Lower leg skin (tissue), 3 donors: ENCODE results near the gene MRPL23.

Source experiments
- CTCF ChIP-seq, 3 donors: fragments of 450-650 bp; IDR thresholded peaks; one replicate each; pipeline ENCODE4 v1.5.1; 2016; ENCODE audit warnings: antibody characterized with exemption in 3 of 3, mild to moderate bottlenecking in 3 of 3, moderate library complexity in 2 of 3
- POLR2A ChIP-seq, 2 donors: fragments of 450-650 bp; IDR thresholded peaks; one replicate each; pipeline ENCODE4 v1.6.1; 2016 to 2017; ENCODE audit warnings: antibody characterized with exemption in 2 of 2, mild to moderate bottlenecking in 1 of 2, moderate library complexity in 1 of 2

DNA sequence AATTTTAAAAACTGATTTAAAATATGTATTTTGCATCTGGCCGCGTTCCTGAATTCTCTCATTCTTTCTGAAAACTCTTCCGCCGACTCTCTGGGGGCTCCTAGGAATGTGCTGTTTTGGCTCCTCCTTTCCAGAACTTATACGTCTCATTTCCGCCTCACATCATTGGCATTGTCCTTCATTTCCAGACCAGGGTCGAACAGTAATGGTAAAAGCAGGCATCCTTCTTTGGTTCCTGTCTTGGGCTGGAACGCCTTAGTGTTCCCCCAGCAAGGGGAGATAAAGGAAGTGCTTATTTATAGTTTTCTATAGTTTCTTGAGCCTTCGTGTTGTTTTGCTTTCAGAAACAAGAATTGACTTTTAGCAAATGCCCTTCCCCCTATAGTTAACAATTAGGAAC, 38.5 kb upstream of the MRPL23 start:
- TF ChIP-seq CTCF (IDR thresholded peaks at IDR 0.05) (no peak), POLR2A (IDR thresholded peaks at IDR 0.05) (no peak)
